Neural progenitor cell (in vitro differentiated cells): ENCODE data around the gene CEND1.

ENCODE experiments used
- EZH2 ChIP-seq: fragments of 200-600 bp; sonication (generic); IDR thresholded peaks from 2 replicates; pipeline ENCODE4 v1.6.1; 2017; ENCODE audit warnings: antibody characterized with exemption, mild to moderate bottlenecking, moderate library complexity
- EZH2phosphoT487 ChIP-seq: fragments of 200-600 bp; sonication (generic); IDR thresholded peaks from 2 replicates; pipeline ENCODE4 v1.6.1; 2017; ENCODE audit warnings: antibody characterized with exemption
- TF ChIP-seq, protein P1 (sequence below): fragments of 200-600 bp; sonication (generic); IDR thresholded peaks from 2 replicates; pipeline ENCODE4 v1.5.1; 2017; ENCODE audit warnings: antibody characterized with exemption, mild to moderate bottlenecking

DNA sequence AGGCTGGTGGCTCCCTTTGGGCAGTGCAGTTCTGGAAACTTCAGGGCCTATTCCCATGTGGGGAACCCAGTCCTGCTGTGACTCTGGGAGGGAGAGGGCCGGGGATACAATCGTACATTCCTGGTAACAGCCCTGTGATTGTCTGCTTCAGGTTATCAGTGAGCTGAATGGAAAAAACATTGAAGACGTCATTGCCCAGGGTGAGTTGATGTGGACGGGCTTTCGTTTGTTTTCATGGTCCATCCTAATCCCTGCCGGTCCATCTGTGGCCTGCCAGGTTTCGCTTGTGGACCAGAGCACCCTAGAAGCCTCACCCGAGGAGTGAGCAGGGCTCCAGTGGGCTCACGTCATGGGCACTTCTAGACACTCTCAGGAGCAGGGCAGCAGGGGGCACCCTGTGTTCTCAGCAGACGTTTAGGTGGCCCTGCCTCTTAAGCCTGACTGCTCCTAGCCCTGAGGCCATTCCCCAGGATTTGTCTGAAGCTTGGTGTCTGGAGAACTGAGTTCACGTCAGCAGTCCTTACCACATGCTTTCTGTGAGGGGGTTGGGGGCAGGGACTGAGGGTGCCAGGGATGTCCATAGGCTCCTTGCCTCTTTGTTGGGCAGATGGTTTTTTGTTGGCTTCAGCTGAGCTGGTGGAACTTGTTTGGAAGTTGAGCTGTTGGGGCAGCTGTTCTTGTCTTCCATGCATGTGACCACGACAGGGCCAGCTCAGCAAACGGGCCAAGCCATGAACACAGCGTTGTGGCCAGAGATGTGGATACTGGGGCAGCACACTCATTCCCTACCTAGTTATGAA lies 21.8 kb upstream of the CEND1 start:
- TF ChIP-seq, protein P1, sequence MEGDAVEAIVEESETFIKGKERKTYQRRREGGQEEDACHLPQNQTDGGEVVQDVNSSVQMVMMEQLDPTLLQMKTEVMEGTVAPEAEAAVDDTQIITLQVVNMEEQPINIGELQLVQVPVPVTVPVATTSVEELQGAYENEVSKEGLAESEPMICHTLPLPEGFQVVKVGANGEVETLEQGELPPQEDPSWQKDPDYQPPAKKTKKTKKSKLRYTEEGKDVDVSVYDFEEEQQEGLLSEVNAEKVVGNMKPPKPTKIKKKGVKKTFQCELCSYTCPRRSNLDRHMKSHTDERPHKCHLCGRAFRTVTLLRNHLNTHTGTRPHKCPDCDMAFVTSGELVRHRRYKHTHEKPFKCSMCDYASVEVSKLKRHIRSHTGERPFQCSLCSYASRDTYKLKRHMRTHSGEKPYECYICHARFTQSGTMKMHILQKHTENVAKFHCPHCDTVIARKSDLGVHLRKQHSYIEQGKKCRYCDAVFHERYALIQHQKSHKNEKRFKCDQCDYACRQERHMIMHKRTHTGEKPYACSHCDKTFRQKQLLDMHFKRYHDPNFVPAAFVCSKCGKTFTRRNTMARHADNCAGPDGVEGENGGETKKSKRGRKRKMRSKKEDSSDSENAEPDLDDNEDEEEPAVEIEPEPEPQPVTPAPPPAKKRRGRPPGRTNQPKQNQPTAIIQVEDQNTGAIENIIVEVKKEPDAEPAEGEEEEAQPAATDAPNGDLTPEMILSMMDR = no peak
- TF ChIP-seq EZH2phosphoT487 = no peak
- TF ChIP-seq EZH2 = no peak
